Smooth muscle cell of the umbilical artery (primary cell): ENCODE measurements around the gene PLEKHH2. TPM values are rescaled to one million over a fixed set of nuclear protein-coding genes. Genes with fewer than 3 reads are reported as not detected.

Experiments used
- total RNA-seq: library from RNA; depleted of rRNA; stranded (reverse); fragments of >200 nt; gene quantifications from 2 replicates; pipeline ENCODE4 v1.2.3, GENCODE V29; 2014

PLEKHH2 gene
- total RNA-seq: 0.55 and 1.8 TPM in 2 replicates

DNA sequence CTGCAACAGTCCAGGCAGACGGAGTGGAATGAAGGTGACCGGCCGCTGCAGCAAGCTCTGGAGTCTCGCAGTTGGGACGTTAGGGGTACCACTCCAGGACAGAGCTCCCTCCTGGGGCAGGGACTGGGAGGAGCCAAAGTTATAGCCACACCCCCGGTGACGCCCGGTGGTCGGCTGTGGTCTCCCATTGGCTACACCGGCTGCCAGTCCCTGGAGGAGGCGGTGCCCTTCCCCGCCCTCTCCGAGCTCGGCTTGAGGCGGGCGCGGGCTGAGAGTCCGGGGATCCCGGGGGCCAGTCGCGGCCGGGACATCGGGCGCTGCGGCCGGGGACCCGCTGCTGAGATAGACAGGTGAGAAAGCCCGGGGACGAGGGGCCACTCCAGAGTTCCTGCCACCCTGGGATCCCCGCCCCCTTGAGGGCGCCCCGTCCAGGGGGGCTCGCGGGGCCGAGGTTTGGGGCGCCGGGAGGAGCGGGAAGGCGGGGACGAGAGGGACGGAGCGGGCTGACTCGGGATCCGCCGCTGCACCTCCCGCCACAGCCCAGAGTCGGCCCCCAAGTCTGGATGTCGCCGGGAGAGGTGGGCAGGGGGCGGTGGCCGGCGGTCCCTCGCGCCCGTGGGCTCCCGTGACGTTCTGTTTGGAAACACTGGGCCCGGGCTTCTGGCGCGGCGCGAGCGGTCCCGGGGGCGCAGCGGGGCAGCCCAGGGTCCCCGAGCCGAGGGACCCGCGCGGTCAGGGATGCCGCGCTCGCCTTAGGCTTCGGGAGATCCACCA is at the start of gene PLEKHH2:
TSS of gene PLEKHH2 (plus strand) at position 231 of the 774 bp plus-strand sequence. CDS start 7,414 bp downstream, outside the sequence.

DNA sequence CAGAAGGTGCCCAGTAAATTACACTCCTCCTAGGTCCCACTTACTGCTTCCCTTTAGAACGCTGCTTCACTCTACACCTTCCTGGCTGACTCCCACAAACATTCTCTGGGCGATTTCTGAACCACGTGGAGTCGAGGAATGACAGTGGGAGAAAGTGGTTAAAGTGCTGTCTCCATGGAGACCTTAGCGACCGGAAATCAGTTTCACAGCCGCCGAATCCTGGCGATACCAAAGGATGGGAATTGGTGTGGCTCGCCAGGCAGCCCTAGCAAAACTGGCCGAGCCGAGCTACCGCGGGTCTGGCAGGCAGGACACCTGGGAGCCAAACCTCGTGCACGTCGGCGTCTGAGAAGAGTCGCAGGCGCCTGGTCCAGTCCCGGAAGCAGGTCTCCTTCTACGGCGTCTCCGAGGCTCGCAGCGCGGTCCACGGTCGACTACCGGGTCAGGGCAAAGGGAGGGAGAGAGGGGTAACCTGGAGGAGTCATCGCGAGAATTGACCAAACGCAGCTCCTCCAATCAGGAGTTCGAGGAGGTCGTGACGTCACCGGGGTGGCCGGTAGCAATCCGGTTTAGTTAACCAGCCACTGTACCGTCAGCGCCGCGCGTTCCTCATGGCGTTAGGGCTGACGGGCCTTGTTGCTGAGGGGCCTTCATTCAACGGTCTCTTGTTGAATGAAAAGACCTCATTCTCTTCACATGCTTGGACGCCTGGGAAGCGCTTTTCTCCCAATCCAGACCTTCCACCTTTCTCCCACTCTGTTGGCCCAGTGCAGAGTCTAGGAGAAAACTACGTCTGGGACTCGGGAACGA is 41.3 kb upstream of the PLEKHH2 start, which contains the start of gene THADA:
TSS of gene THADA (minus strand) at position 436 of the 810 bp plus-strand sequence. CDS start 3,646 bp downstream, outside the sequence.

GRCh38 chr2:43676322-43677050 is 39.4 kb downstream of the PLEKHH2 start, which contains the start of gene C1GALT1C1L:
Gene C1GALT1C1L, minus strand, starts transcription at chr2:43676429. Its CDS starts 107 bp downstream, at chr2:43676322.

DNA sequence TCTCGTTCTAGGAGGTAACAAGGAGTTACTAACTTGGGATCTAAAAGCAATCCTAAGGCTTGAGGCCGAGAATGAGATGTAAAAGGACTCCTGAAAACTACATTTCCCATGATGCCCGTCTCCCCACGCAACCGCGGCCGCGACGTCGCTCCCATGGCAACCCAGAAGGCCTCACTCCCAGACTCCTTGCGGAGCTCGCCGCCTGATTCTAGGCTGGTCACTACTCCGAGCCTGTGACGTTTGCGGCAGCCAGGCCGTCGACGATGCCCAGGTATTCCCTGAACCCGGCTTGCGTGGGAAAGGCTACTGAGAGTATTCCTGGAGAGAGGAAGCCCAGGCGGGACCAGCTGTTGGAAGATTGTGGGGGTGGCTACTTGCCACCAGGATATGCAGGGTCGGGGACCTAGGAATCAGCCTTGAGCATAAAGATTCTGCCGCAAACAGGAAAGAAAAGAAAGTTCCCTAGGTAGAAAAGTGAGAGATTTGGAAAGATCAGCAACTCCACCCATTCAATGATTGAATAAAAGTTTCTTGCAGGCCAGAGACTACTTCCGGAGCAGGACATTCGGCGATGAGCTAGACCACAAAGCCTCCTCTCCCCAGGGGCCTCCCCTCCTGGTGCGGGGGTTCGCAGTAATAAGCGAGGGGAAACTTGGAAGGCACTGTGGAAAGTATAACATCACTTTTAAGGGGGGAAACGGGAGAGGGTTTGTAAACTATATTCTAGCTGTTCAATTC is 137.0 kb downstream of the PLEKHH2 start, which contains the start of gene DYNC2LI1:
TSS of gene DYNC2LI1 (plus strand) at position 164 of the 738 bp plus-strand sequence. CDS start at position 264, 100 bp downstream.

Other genes with a start within 250 kb of the PLEKHH2 start
- gene THADA, start 41.2 kb upstream of the PLEKHH2 start, total RNA-seq: 29.7 and 34.6 TPM in 2 replicates
- gene C1GALT1C1L, start 39.2 kb downstream of the PLEKHH2 start, total RNA-seq: 0.74 and 1.2 TPM in 2 replicates
- gene DYNC2LI1, start 136.8 kb downstream of the PLEKHH2 start, total RNA-seq: 29.7 and 33.6 TPM in 2 replicates
- not detected in 2 replicates for gene ABCG5, start 201.6 kb downstream of the PLEKHH2 start, total RNA-seq
- not detected in 2 replicates for gene ABCG8, start 201.7 kb downstream of the PLEKHH2 start, total RNA-seq